Naive thymus-derived CD4-positive, alpha-beta T cell (primary cell): Measurements from ENCODE around the gene ZNF133. TPM values are rescaled to one million over a fixed set of nuclear protein-coding genes. Genes with fewer than 3 reads are reported as not detected.

Experiments used
- ATAC-seq: fragments of 150-1000 bp; cut with Tn5 transposase; 2 replicates; pipeline ENCODE4 v1.10.0; 2021; ENCODE audit warnings: mild to moderate bottlenecking, moderate library complexity
- CTCF ChIA-PET: fragments of 350-600 bp; sonication (Branson Sonifier 250); formaldehyde crosslinking; loops from one replicate; lab custom pipeline; 2021; ENCODE audit warnings: antibody characterized with exemption; lab: Charles Lee
- POLR2A ChIA-PET: fragments of 350-600 bp; sonication (Branson Sonifier 250); formaldehyde crosslinking; loops from one replicate; lab custom pipeline; 2021; ENCODE audit warnings: antibody characterized with exemption, inconsistent platforms; lab: Charles Lee
- DNase-seq, 9 donors: peaks; one replicate each; pipeline versions ENCODE4 v3.0.0 to v3.0.0-alpha.2; 2020 to 2022; ENCODE audit warnings: mixed read lengths in 1 of 9
- H3K27ac ChIP-seq: one replicate; pipeline ENCODE4 v1.7.0; 2013; ENCODE audit warnings: mild to moderate bottlenecking, low read depth, low read length, moderate library complexity
- H3K27me3 ChIP-seq, 2 donors: one replicate each; pipeline ENCODE4 v1.7.0; 2013; ENCODE audit warnings: low read length in 2 of 2, mild to moderate bottlenecking in 2 of 2, moderate library complexity in 2 of 2; ENCODE audit not compliant: control insufficient read depth in 2 of 2, insufficient read depth in 2 of 2
- H3K36me3 ChIP-seq, 3 experiments: 1 replicate in 2 of 3; 2 replicates in 1 of 3; pipeline ENCODE4 v1.7.0; 2013; ENCODE audit warnings: low read length in 3 of 3, mild to moderate bottlenecking in 3 of 3, moderate library complexity in 1 of 3; ENCODE audit not compliant: insufficient read depth in 3 of 3, control insufficient read depth in 2 of 3
- H3K4me1 ChIP-seq, 2 donors: one replicate each; pipeline ENCODE4 v1.7.0; 2013; ENCODE audit warnings: low read length in 2 of 2, mild to moderate bottlenecking in 2 of 2, moderate library complexity in 1 of 2; ENCODE audit not compliant: control insufficient read depth in 2 of 2, insufficient read depth in 2 of 2
- H3K4me3 ChIP-seq: 2 replicates; pipeline ENCODE4 v1.7.0; 2013; ENCODE audit warnings: mild to moderate bottlenecking, low read length
- H3K9me3 ChIP-seq, 3 experiments: 1 replicate in 2 of 3; 2 replicates in 1 of 3; pipeline ENCODE4 v1.7.0; 2013; ENCODE audit warnings: low read length in 3 of 3; ENCODE audit not compliant: control insufficient read depth in 2 of 3
- H3K27ac Mint-ChIP-seq, 9 donors: one replicate each; pipeline ENCODE4 v1.8.0; 2020 to 2022; ENCODE audit warnings: mixed read lengths in 9 of 9, mild to moderate bottlenecking in 8 of 9, moderate library complexity in 5 of 9, inconsistent platforms in 2 of 9
- H3K27me3 Mint-ChIP-seq, 5 donors: one replicate each; pipeline ENCODE4 v1.8.0; 2021 to 2022; ENCODE audit warnings: mixed read lengths in 5 of 5, mild to moderate bottlenecking in 1 of 5
- H3K36me3 Mint-ChIP-seq, 5 donors: one replicate each; pipeline ENCODE4 v1.8.0; 2020 to 2022; ENCODE audit warnings: mixed read lengths in 5 of 5, mild to moderate bottlenecking in 3 of 5, inconsistent platforms in 1 of 5
- H3K4me1 Mint-ChIP-seq, 7 donors: one replicate each; pipeline ENCODE4 v1.8.0; 2020 to 2022; ENCODE audit warnings: mixed read lengths in 7 of 7, mild to moderate bottlenecking in 3 of 7, inconsistent platforms in 1 of 7
- H3K4me3 Mint-ChIP-seq, 10 donors: one replicate each; pipeline ENCODE4 v1.8.0; 2020 to 2022; ENCODE audit warnings: mild to moderate bottlenecking in 10 of 10, mixed read lengths in 10 of 10, moderate library complexity in 6 of 10, inconsistent platforms in 2 of 10
- H3K9me3 Mint-ChIP-seq, 11 donors: one replicate each; pipeline ENCODE4 v1.8.0; 2020 to 2022; ENCODE audit warnings: mixed read lengths in 11 of 11, mild to moderate bottlenecking in 4 of 11, inconsistent platforms in 1 of 11, moderate library complexity in 1 of 11
- intact Hi-C, 2 donors: fragments of 100-400 bp; cut with micrococcal nuclease; formaldehyde crosslinking; loops; one replicate each; pipeline ENCODE4 v1.15.1; 2023
- polyA plus RNA-seq, 2 donors: library from polyadenylated mRNA; unstranded; fragments of 300-500 nt; fragmentation: Illumina TruSeq; gene quantifications; one replicate each; pipeline ENCODE4 v1.2.3, GENCODE V29; 2021
- total RNA-seq, 6 experiments: library from RNA in 5 of 6; stranded (reverse) in 5 of 6; gene quantifications; 1 replicate in 5 of 6; 2 replicates in 1 of 6; pipeline ENCODE4 v1.2.3 and lab custom pipeline; 2021 to 2026

ZNF133 gene
- total and polyA plus RNA-seq, 7 experiments from 2014 or later = 6.5 to 12.6 (median 9.4) TPM

- Mint-ChIP-seq H3K4me1 (peaks cover 0 to 2% (median 0%) of the 10 kb centered on the region in 7 donors), H3K27me3 (peaks cover 0 to 4% (median 2%) of the 10 kb centered on the region in 5 donors), H3K27ac (no peak overlapping the region), H3K9me3 (no peaks in the 10 kb centered on the region), H3K4me3 (no peak overlapping the region), H3K36me3 (no peaks in the 10 kb centered on the region)
- H3K36me3 ChIP-seq = no peaks in the 10 kb centered on the region
- CTCF ChIA-PET = no interaction called here
- no peak overlapping the region for H3K27ac ChIP-seq
- POLR2A ChIA-PET = no interaction called here
- ATAC-seq (no peak), DNase-seq (no peak)
- no peaks in the 10 kb centered on the region for H3K4me1 ChIP-seq
- H3K4me3 ChIP-seq = no peak overlapping the region
- intact Hi-C loops = no loop called here
- H3K27me3 ChIP-seq = no peaks in the 10 kb centered on the region
- H3K9me3 ChIP-seq = no peaks in the 10 kb centered on the region
Observed at GRCh38 chr20:18254615-18255014, 33.7 kb upstream of the ZNF133 start.

- CTCF ChIA-PET = no interaction called here
- H3K9me3 ChIP-seq = no peaks in the 10 kb centered on the region
- H3K27me3 Mint-ChIP-seq = peaks cover 0 to 4% (median 2%) of the 10 kb centered on the region in 5 donors
- DNase-seq (no peak), ATAC-seq (no peak)
- no peak overlapping the region for H3K4me3 Mint-ChIP-seq
- H3K4me1 Mint-ChIP-seq = peaks cover 0 to 2% (median 0%) of the 10 kb centered on the region in 7 donors
- H3K36me3 ChIP-seq = no peaks in the 10 kb centered on the region
- POLR2A ChIA-PET = no interaction called here
- H3K27ac ChIP-seq = no peak overlapping the region
- H3K4me3 ChIP-seq = no peak overlapping the region
- H3K36me3 Mint-ChIP-seq = no peaks in the 10 kb centered on the region
- no peak overlapping the region for H3K27ac Mint-ChIP-seq
- H3K27me3 ChIP-seq = no peaks in the 10 kb centered on the region
- no peaks in the 10 kb centered on the region for H3K9me3 Mint-ChIP-seq
- H3K4me1 ChIP-seq = no peaks in the 10 kb centered on the region
- intact Hi-C loops = no loop called here
Observed at GRCh38 chr20:18255526-18255925, 32.8 kb upstream of the ZNF133 start.

- CTCF ChIA-PET = no interaction called here
Observed at GRCh38 chr20:18256440-18257090, 31.8 kb upstream of the ZNF133 start.

GRCh38 chr20:18258126-18258860 is 30.0 kb upstream of the ZNF133 start:
- CTCF ChIA-PET = no interaction called here
- POLR2A ChIA-PET = no interaction called here

More at GRCh38 chr20:18256440-18257090, 31.8 kb upstream of the ZNF133 start:
- Histone ChIP-seq H3K9me3 (no peaks in the 10 kb centered on the region), H3K27ac (no peak overlapping the region), H3K27me3 (no peaks in the 10 kb centered on the region), H3K36me3 (no peaks in the 10 kb centered on the region), H3K4me1 (no peaks in the 10 kb centered on the region), H3K4me3 (no peak overlapping the region)
- Mint-ChIP-seq H3K36me3 (no peaks in the 10 kb centered on the region), H3K9me3 (no peaks in the 10 kb centered on the region), H3K4me3 (no peak overlapping the region), H3K4me1 (peaks cover 0 to 2% (median 0%) of the 10 kb centered on the region in 7 donors), H3K27ac (no peak overlapping the region), H3K27me3 (peaks cover 0 to 4% (median 2%) of the 10 kb centered on the region in 5 donors)
- ATAC-seq (no peak), DNase-seq (no peak)
- POLR2A ChIA-PET = no interaction called here
- intact Hi-C loops = no loop called here

GRCh38 chr20:18259730-18260129 is 28.6 kb upstream of the ZNF133 start:
- H3K27me3 Mint-ChIP-seq = peaks cover 0 to 7% (median 0%) of the 10 kb centered on the region in 5 donors
- POLR2A ChIA-PET = no interaction called here
- no peak overlapping the region for H3K27ac Mint-ChIP-seq

More at GRCh38 chr20:18258126-18258860, 30.0 kb upstream of the ZNF133 start:
- intact Hi-C loops = loop anchor here in 1 of 2 donors (1.0 kb wide), 1 partner anchor 17 kb away; no protein-coding TSS in a partner anchor
- DNase-seq (no peak), ATAC-seq (no peak)
- Histone ChIP-seq H3K36me3 (no peaks in the 10 kb centered on the region), H3K9me3 (no peaks in the 10 kb centered on the region), H3K27ac (no peak overlapping the region), H3K4me3 (no peak overlapping the region), H3K4me1 (no peaks in the 10 kb centered on the region), H3K27me3 (no peaks in the 10 kb centered on the region)
- H3K36me3 Mint-ChIP-seq = no peaks in the 10 kb centered on the region
- peaks cover 0 to 2% (median 0%) of the 10 kb centered on the region in 7 donors for H3K4me1 Mint-ChIP-seq
- no peak overlapping the region for H3K4me3 Mint-ChIP-seq
- H3K27me3 Mint-ChIP-seq = peaks cover 0 to 7% (median 4%) of the 10 kb centered on the region in 5 donors
- no peak overlapping the region for H3K27ac Mint-ChIP-seq
- H3K9me3 Mint-ChIP-seq = no peaks in the 10 kb centered on the region

GRCh38 chr20:18263723-18264122 is 24.6 kb upstream of the ZNF133 start:
- peaks cover 4 to 21% (median 15%) of the 10 kb centered on the region in 5 donors for H3K27me3 Mint-ChIP-seq
- no peaks in the 10 kb centered on the region for H3K36me3 Mint-ChIP-seq
- DNase-seq = no peak
- H3K9me3 Mint-ChIP-seq = no peaks in the 10 kb centered on the region
- no peak overlapping the region for H3K4me3 ChIP-seq
- no peaks in the 10 kb centered on the region for H3K9me3 ChIP-seq
- no peaks in the 10 kb centered on the region for H3K4me1 ChIP-seq
- no peaks in the 10 kb centered on the region for H3K36me3 ChIP-seq
- CTCF ChIA-PET = interaction anchor here (1.0 kb wide), 1 partner anchor 12 kb away, joined by 3 read pairs; no protein-coding TSS in a partner anchor
- intact Hi-C loops = no loop called here
- ATAC-seq = no peak
- H3K27me3 ChIP-seq = no peaks in the 10 kb centered on the region
- no peaks in the 10 kb centered on the region for H3K4me1 Mint-ChIP-seq
- POLR2A ChIA-PET = no interaction called here
- no peak overlapping the region for H3K27ac ChIP-seq
- no peak overlapping the region for H3K27ac Mint-ChIP-seq
- no peak overlapping the region for H3K4me3 Mint-ChIP-seq

More at GRCh38 chr20:18259730-18260129, 28.6 kb upstream of the ZNF133 start:
- H3K4me3 ChIP-seq = no peak overlapping the region
- H3K9me3 ChIP-seq = no peaks in the 10 kb centered on the region
- CTCF ChIA-PET = no interaction called here
- no peaks in the 10 kb centered on the region for H3K36me3 Mint-ChIP-seq
- no peak for DNase-seq
- intact Hi-C loops = no loop called here
- peaks cover 0 to 2% (median 0%) of the 10 kb centered on the region in 7 donors for H3K4me1 Mint-ChIP-seq
- H3K4me1 ChIP-seq = no peaks in the 10 kb centered on the region
- H3K36me3 ChIP-seq = no peaks in the 10 kb centered on the region
- H3K27ac ChIP-seq = no peak overlapping the region
- no peak for ATAC-seq
- no peaks in the 10 kb centered on the region for H3K27me3 ChIP-seq
- no peak overlapping the region for H3K4me3 Mint-ChIP-seq
- no peaks in the 10 kb centered on the region for H3K9me3 Mint-ChIP-seq
